DND-41 (cell line): ENCODE results near the gene COQ3.
"Not testable (repeated sequence)": the region's sequence is repeated elsewhere in the genome, so short reads cannot be mapped to it uniquely, and the experiment has no call there.

Experiments
- CTCF ChIP-seq: IDR thresholded peaks from 2 replicates; pipeline ENCODE4 v1.5.1; 2012; ENCODE audit warnings: borderline replicate concordance, low read length, moderate library complexity, mild to moderate bottlenecking; ENCODE audit not compliant: poor library complexity, severe bottlenecking; ENCODE audit errors: extremely low read depth
- EZH2 ChIP-seq: IDR thresholded peaks from 3 replicates; pipeline ENCODE4 v1.6.1; 2012; ENCODE audit warnings: borderline replicate concordance, low read depth, mild to moderate bottlenecking, moderate library complexity, low read length, inconsistent platforms; ENCODE audit not compliant: severe bottlenecking

GRCh38 chr6:99335298-99335697, 58.7 kb downstream of the COQ3 start:
- TF ChIP-seq CTCF, EZH2: not testable (repeated sequence)
